Hindlimb muscle (tissue), 1 donor: ENCODE data around the gene TBC1D2. TPM values are rescaled to one million over a fixed set of nuclear protein-coding genes. Genes with fewer than 3 reads are reported as not detected.
A peak's percentile ranks its signal among the peaks of the same experiment; 100 is the strongest.

Source experiments
- DNase-seq: peaks from one replicate; pipeline ENCODE4 v3.0.0-alpha.2; 2013
- polyA plus RNA-seq: library from polyadenylated mRNA; unstranded; fragments of 120-200 nt; gene quantifications from one replicate; pipeline ENCODE4 v1.2.1, GENCODE V29; 2013; ENCODE audit not compliant: insufficient read length

Gene TBC1D2
- polyA plus RNA-seq, 1 donor = 3.6 TPM

DNA sequence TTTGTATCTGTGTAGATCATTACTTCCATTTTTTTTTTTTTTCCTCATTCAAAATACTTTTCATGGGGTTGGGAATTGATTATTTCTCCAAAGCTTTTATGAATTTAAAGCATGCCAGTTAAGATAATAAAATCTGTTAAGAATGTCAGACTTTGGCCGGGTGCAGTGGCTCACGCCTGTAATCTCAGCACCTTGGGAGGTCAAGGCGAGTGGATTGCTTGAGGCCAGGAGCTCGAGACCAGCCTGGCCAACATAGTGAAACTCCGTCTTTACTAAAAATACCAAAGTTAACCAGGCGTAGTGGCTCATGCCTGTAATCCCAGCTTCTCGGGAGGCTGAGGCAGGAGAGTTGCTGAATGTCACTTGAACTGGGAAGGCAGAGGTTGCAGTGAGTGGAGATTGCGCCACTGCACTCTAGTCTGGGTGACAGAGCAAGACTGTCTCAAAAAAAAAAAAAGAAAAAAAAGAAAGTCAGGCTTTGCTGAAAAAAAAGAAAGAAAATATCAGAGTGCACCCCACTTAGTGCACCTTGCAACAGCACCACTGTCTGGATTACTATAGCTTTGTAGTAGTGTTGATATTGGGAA, 18.5 kb downstream of the TBC1D2 start:
- DNase-seq = no peak

DNA sequence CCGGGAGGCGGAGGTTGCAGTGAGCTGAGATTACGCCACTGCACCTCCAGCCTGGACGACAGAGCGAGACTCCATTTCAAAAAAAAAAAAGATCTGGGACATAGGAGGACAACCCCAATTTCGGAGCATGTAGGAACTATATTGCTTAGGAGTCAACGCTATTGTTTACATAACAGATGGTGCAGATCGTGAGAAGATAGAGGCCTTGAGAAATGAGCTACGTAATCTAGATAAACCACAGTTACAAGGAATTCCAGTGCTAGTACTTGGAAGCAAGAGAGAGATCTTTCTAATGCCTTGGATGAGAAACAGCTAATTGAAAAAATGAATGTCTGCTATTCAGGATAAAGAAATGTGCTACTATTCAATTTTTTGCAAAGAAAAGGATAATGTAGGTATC, 20.3 kb downstream of the TBC1D2 start:
- DNase-seq = no peak

DNA sequence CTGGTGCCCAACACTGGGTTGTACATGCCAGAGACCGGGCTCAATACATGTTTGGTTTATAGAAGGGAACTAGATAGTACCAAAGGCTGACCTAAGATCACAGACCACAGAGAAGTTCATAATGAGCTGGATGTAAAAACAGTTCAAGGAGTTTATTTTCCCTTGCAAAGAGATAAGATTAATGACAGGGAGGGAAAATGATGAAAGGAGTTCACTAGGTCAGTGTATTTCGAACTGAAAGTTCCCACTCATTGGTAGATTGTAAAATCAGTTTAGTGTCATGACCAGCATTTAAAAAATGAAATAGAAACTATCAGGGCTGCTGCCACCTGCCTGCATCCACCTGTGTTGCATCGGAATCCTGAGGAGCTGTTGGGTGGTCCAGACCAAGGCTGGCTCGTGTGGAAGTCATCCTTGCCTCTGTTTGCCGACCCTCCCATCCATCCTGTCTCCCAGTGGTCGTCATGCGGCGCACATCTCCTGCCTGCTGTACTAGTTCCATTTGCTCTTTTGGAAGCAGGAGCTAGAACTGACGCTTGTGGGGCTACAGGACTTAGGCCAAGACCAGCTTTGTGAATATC, 21.1 kb downstream of the TBC1D2 start:
- no peak for DNase-seq

GRCh38 chr9:98232926-98233325, 22.5 kb downstream of the TBC1D2 start:
- no peak for DNase-seq

- DNase-seq = no peak
Measured at GRCh38 chr9:98231770-98232478, 23.5 kb downstream of the TBC1D2 start.

DNA sequence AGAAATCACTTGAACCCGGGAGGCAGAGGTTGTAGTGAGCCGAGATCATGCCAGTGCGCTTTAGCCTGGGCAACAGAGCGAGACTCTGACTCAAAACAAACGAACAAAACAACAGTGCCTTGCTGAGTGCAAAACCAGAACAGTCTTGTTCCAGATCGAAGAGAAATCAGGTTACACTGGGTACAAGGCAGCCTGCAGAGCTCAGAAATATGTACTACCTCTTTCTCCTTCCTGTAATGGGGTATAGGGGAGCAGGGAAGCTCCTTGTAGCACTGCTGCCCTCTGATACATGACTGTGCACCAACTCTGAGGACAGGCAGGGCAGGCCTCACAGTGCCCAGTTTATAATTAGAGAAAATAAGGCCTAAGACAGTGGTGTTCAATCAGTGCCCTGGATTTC, 24.7 kb downstream of the TBC1D2 start:
- no peak for DNase-seq

GRCh38 chr9:98230304-98230703, 25.1 kb downstream of the TBC1D2 start:
- no peak for DNase-seq

GRCh38 chr9:98229620-98230019, 25.8 kb downstream of the TBC1D2 start:
- no peak for DNase-seq

DNA sequence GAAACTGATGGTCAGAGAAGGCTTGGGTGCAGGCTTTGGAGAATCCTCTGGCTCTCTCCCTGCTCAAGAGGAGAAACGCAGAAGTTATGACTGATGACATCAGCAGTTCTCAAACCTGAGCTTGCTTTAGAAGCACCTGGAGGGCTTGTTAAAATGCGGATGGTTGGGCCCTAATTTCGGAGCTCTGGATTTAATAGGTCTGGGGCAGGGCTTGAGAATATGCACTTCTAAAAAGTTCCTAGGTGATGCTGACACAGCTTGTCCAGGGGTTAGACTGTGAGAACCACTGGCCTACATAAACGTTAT, 26.4 kb downstream of the TBC1D2 start:
- no peak for DNase-seq

GRCh38 chr9:98228392-98229089, 26.9 kb downstream of the TBC1D2 start:
- no peak for DNase-seq

DNA sequence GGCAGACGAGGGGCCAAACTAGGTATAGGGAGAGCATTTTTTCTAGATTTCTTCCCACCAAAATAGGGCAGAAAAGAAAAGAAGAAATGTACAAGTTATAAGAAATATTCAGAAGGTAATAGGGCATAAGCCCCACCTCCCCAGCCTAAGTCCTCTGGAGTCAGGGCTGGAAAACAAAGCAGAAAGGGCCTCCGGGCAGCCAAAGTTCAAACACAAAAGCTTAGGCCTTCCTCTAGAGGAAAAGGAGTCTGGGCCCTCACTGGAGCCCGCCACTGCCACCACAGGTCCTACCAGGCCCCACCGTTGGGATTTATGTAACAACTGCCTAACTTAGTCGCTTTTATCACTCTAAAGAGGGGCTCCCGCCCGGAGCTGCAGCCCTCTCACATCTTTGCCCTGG, 27.6 kb downstream of the TBC1D2 start:
- DNase-seq = no peak

DNA sequence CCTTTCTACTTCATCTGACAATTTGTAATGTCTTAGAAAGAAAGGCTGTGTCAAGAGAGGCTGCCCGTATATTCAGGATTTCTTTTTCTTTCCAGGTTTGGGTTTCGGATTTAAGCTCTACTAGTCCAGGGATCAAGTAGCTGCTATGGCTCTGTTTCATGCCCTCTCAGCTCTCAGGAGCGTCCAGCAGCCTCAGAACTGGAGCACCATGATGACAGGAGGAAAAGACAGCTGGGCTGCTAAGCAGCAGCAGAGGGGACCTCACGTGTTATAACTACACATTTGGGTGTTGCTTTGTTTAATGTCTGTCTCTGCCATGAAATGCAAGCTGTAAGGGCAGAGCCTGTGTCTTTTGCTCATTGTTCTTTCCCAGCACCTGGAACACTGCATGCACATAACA, 28.5 kb downstream of the TBC1D2 start:
- DNase-seq = peak; percentile 5

- DNase-seq = no peak
Measured at GRCh38 chr9:98226516-98226915, 28.9 kb downstream of the TBC1D2 start.

DNA sequence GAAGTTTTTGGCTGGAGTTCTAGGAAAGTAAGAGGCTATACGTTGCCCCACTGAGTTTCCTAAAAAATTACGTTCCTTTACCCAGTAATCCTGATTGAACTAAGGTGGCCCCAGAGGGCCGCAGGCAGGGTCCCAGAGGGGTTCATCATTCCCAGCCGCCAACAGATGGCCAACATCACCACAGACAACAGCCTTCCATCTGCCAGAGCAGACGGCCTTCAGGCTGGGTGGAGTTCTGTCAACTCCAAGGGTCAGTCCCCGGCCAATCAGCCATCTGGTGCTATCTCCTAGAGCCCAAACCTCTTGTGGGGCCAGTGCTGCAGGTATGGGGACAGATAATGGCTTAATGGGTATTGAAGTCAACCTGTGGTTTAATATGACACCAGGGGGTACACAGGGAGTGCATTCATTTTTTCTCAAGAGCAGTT, 30.4 kb downstream of the TBC1D2 start:
- no peak for DNase-seq

DNA sequence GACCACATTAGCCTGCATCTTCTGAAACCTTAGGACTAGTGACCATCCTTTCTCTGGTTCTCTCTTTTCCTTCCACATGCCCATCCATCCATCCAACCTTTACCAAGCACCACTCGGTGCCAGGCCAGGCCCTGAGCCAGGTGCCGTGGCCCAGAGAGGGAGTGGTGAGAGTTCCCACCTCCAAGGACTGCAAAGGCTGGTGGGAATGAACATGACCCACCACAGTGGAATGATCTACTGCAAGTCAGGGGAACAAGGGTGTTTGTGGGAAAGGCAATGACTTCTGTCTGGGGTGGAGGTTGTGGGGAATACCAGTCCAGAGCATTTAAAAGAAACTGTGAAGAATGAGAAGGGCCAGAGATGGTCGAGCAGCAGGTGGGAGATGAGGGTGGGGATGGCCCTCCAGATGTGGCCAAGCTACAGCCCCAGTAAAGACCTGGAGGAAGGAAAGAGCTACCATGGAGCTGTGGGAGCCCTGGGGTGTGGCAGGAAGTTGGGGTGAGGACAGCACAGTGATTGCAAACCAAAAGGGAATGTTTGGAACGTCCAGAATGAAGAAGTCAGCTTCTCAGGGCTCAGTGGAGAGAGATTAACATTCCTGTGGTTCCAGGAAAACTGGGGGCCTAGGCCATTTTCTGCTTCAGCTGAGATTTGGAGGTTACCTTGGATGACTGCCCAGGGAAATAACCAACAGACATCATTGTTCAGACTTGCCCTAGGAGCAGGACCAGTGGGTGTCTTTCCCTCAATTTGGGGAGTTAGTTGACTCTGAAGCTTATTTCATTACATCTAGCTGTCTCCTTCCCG, 32.4 kb downstream of the TBC1D2 start:
- DNase-seq = no peak

DNA sequence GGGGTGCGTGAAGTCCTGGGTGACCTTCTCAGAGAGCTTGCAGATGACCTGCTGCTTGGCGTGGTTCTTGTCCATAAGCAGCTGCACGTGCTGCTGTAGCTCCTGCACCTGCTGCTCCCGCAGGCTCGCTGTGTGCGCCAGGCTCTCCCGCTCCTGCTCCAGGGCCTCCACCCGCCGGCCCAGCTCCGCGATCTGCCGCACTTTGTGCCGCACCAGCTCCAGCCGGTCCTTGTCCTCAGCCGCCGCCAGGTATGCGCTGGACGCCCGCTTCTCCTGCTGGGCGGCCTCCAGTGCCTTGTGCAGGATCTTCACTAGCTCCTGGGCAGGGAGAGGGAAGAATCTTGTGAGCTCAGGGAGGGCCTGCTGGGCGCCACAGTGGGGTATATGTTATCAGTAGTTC, 34.5 kb downstream of the TBC1D2 start:
- DNase-seq = no peak

DNA sequence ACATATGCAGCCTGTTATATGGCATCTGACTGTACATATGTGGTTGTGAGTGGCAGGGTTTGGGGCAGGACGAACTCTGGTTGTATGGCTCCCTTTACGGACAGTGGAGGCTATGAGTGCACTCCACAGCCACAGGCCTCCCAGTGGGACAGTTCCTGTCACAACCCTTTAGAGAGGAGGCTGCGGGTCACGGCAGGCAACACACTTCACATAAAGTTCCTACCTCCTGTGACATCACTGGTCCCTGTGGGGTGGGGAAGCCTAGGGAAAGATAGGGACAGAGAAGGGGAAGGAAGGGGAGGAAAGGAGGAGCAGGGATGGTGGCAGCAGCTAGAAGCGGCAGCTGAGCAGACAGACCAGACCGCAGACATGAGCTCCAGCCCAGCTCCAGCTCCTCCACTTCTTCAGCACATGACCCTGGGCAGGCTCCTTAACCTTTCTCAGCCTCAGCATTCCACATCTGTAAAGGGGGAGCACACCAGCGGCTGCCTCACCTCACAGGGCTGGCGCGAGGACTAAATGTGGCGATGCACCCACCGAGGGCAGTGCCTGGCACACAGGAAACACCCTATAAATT, 35.6 kb downstream of the TBC1D2 start:
- no peak for DNase-seq

DNA sequence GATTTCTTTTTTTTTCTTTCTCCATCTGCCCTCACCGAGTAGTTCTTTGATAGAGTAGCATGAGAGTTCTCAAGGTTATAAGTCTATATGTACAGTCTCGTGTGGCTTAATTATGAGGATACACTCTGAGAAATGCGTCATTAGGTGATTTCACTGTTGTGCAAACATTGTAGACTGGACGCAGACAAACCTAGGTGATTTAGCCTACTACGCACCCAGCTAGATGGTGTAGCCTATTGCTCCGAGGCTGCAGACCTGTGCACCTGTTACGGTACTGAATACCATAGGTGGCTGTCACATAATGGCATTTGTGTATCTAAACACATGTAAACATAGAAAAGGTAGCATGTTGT, 36.1 kb downstream of the TBC1D2 start:
- no peak for DNase-seq

DNA sequence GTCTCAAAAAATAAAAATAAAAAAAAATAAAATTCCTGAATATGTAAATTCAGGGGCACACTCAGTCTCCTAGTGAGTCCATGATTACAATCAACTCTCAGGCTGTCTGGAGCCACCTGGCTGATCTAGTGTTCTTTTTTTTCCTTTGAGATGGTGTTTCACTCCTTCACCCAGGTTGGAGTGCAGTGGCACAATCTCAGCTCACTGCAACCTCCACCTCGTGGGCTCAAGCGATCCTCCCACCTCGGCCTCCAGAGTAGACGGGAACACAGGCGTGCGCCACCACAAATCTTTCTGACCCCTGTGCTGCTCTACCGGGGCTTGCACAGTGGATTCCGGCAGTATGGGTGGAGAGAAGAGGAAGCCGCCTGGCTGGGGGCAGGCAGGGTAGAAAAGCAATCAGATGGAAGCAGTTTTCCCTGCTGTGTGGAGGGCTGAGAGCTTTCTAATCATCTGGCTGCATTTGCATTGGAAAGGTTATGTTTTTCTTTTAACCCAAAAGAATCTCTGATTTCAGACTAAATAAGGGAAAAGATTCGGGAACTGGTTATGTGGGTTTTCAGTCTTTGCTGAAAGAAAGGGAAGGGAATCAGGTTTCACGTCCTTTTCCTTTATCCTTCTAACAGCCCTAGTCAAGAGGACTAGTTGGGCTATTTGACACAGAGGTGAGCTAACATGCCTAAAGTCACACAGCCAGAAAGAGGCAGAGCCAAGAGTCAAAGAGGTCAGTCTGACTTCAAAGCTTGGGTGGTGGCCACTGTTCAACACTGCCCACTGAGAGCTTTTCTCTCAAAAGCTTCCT, 36.7 kb downstream of the TBC1D2 start:
- DNase-seq = no peak

DNA sequence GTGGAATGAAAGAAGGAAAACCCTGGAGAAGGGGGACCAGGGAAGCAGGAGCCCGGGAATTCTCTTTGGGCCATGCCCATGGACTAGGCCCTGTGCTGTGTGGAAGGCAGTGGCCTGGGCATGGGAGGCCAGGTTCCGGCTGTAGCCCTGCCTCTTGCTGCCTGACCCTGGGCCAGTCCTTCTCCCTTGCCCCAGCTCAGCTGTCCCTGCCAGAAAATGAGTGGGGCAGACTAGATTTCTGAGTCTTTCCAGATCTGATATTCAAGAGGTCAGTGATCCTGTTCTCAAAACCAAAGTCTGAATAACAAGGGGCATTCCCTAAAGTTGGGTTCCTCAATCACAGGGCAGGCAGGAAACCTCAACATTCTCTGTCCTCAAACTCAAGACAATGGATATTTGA, 38.2 kb downstream of the TBC1D2 start:
- no peak for DNase-seq

DNA sequence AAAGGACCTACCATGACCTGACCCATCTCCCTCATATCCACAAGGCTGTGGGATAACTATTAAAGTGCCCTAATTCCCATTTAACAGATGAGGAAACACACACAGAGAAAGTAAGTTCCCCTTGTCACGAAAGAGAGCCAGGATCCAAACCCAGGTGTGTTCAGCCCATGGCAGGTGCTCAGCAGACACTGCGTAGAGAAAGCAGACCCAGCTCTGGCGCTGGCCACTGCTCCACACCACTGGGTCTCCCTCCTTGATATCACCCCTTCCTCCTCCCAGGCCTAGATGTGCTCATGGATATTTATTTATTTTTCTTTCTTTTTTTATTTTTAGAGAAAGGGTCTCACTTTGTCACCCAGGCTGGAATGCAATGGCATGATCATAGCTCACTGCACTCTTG, 39.1 kb downstream of the TBC1D2 start:
- no peak for DNase-seq

GRCh38 chr9:98215821-98216220, 39.6 kb downstream of the TBC1D2 start:
- no peak for DNase-seq
